Thyroid gland (tissue), 4 donors: ENCODE data around the gene MAGED4.

ENCODE experiments used
- CTCF ChIP-seq, 6 experiments: fragments of 200-600 bp in 3 of 6; fragments of 450-650 bp in 3 of 6; sonication (generic) in 3 of 6; IDR thresholded peaks; one replicate each; pipeline ENCODE4 v1.5.1; 2016 to 2019; ENCODE audit warnings: antibody characterized with exemption in 6 of 6, mild to moderate bottlenecking in 2 of 6, inconsistent platforms in 1 of 6, moderate library complexity in 1 of 6
- POLR2A ChIP-seq, 2 donors: fragments of 450-650 bp; IDR thresholded peaks; one replicate each; pipeline ENCODE4 v1.6.1; 2017; ENCODE audit warnings: antibody characterized with exemption in 2 of 2, mild to moderate bottlenecking in 2 of 2, moderate library complexity in 1 of 2

GRCh38 chrX:52213276-52213675 lies 28.6 kb downstream of the MAGED4 start:
- TF ChIP-seq POLR2A (IDR thresholded peaks at IDR 0.05) (no peak), CTCF (IDR thresholded peaks at IDR 0.05) (no peak)
